ENCODE results near the gene CHCHD4.

CHCHD4 gene

DNA sequence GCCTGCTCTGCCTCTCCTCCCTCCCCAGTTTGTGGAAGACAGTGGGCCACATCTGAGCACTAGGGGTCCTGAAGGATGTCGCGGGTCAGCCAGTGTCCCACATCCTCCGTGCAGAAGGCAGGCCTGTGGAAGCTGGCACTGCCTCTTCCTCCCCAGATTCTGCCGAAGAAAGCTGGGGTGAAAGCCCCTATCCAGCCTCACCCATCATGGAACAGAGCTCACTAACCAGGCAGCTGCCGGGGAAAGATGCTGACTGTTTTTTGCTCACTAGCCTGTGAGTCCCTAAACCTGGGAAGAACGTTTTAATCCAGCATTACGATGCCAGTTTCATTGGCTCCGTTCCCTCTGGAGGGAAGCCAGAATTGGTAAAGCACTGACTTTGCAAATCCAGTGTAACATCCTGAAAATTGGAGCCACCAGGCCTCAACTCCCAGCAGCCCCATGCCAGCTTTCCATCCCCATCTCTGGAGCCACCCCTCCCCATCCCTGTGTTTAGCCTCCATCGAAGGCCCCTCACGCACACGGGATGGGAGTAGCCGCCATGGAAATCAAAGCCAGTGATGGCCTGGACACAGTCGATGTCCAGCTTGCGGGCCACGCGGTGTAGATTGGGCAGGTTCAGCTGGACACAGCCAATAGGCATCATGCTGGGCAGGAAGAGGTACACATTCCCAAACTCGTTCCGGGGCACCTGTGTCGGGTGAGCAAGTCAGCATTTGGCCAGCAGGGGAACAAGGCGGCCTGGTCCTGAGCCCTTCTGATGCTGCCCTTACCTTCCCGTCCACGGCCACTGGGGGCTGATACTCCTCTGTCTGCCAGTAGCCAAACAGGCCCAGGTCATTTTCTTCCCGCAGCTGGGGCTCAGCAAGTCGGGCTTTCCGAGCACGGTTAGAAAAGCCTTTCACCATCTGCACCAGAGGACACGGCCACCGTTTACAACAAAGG lies 23.6 kb upstream of the CHCHD4 start:
- DNase-seq: no peak

DNA sequence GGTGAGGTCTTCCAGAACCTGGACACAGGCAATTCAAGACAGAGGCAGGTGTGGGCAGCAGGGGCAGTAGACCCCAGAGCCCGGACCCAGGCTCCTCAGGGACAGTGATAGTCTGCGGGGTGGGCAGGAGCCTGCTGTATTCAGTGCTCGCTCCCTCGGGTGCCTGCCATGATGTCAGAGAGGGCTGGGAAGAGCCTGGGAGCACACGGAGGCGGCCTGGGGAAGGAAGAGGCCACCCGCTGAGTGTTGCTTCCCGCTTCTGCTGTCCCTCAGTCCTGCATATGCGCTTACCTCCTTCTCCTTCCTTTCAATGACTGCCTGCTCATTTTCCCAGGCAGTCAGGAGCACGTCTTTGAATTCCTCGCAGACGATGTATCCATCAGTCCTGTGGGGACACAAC lies 22.9 kb upstream of the CHCHD4 start:
- no peak for DNase-seq

DNA sequence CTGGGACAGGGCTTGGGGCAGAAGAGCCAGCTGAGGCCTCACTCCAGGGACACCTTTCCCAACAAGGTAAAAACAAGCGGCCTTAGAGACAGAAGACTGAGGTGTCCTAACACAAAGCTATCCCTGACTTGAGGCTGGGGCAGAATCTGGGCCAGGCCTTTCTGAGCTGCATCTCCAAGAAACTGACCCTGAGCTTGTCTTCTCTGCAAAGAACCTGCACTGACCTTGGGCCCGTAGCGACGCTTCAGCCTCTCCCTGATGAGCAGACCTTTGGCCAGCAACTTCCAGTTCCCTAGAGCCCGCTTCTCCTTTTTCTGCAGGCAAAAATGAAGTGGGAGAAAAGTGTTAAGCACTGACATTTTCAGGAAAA lies 22.4 kb upstream of the CHCHD4 start:
- DNase-seq: no peak

DNA sequence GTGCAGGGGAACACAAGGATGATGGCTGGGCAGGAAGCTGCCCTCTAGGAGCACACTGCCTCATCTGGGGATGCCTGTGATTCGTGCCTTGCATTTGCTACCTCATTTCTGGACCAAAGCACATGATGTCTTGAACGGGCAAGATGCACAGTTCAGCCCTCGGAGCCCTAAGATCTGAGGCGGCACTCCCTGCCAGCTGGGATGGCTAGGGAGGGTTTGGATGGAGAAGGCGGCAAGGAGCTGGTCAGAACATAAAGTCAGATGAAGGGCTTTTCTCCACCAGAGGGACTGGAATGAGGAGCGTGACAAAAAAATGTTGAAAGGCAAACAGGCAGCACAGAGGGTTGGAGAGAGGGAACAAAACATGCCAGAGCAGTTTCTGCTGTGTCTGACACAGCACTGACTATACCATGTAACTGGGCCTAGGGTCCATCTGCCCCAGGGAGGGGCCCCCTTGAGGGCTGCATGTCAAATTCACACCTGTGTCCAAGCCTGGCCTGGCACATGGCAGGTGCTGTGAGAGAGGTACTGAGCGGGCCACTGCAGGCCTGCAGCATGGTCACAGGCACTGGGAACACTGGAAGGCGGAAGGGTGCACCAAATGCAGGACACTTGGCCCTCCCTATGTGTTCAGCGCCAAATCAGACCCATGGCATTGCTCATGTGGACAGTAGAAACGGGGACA lies 21.9 kb upstream of the CHCHD4 start:
- no peak for DNase-seq

DNA sequence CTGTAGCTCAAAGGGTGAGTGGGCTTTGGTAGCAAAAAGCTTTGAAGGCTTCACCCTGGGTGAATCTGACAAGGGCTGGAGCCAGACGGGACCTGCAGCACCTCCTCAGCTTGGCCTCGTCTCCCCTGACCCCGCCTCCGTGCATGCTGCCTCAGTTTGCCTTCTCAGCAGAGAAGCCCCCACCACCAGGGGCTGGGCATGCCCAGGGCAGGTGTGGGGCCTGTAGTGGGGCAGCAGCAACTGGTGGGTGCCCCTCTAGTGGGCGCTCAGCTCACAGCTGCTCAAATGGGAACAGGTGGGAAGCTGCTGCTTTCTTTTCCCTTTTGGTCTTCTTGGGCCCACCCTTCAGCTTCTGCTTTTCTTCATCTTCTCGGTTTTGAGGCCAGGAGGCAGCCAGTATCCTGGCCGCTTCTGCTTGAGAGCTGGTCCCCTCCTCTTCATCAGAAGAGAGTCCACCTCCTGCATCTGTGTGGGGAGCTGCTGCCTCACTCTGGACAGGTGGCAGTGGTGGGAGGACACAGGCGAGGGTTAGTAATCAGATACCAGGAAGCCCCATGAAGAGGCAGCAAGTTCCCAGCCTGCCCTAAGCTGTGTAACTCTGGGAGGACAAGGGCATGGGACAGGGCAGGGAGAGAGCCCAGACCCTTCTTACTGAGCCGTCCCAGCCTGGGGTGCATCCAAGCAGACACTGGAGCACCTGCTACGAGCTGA lies 21.2 kb upstream of the CHCHD4 start:
- DNase-seq: no peak

DNA sequence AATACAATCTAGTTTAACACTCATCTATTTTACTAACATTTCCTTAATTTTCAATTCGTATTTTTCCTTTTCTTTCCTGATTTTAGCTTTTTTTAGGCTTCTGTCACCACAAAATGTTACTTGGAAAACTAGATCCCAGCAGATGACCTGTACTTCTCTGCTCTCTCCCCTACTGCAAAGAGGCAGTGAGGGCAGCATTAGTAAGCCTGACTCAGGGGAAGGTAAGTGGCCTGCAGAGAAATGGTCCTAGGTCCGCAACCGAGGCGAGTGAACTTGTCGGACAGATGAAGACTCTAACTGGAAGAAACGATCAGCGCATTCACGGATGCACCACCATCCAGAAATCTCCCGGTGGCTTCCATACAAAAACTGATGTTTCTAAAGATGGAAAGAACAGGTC lies 20.6 kb upstream of the CHCHD4 start:
- DNase-seq: no peak

DNA sequence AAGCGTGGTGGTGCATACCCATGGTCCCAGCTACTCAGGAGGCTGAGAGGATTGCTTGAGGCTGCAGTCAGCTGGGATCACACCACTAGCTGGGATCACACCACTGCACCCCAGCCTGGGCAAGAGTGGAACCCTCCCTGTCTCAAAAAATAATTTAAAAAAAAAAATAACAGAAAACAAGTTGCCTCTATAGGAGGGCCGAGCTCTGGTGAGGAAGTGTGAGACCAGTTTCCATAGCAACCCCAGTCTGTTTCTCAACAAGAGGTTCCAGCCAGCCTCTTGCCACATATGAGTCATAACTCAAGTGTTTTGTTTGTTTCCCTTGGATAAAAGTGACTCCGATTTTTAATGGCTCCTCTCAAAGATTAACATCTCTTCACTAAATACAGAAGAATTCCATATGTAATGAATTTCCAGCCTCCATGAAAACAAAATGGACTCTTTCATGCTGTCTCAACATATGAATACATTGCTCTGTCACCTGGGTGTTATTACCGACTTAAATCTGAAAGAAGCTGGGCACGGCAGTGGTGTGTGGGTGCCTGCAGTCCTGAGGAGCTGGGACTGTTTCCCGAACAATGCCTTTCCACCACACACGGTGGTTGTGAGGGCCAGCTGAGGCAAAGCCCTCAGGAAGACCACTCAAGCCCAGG lies 19.9 kb upstream of the CHCHD4 start:
- peak; percentile 51 for DNase-seq

DNA sequence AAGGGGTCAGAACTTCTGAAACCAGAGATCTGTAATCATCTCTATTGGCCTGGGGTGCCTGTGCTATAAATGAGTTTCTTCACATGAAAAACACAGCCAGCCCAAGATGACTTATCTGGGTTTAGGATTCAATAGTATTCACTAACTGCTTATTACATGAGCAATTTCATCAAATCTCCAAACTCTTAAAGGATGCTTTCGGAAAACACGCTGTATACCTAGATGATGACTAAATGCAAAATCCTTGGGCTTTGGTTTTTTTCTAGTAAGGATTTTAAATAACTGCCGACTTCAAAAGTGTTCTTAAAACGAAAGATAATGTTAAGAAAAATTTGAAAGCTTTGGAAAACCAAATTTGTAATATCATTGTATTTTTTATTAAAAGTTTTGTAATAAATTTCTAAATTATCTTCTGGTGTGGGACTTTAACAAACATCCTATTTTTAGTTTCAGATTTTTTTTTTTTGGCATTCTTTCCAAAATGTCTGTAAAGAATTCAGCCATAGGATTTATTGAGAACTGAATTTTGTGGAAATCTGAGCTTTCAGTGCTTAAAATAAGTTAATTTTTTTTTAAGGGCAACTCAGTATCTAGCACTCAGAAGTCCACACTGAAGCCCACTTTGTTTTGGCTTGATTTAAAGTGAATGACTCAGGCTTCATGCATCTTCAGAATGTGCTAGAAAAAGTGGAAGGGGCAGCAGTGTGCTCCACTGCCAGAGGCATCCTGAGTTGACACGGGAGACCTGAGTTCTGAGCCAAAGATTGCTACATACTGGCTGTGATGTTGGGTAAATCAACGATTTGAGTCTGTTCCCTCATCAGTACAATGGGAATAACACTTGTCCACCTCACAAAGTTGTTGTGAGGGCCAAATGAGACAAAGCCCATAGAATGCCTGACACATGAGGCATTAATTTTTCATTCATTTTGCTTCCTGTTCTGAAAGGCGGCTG lies 18.9 kb upstream of the CHCHD4 start:
- DNase-seq: no peak

DNA sequence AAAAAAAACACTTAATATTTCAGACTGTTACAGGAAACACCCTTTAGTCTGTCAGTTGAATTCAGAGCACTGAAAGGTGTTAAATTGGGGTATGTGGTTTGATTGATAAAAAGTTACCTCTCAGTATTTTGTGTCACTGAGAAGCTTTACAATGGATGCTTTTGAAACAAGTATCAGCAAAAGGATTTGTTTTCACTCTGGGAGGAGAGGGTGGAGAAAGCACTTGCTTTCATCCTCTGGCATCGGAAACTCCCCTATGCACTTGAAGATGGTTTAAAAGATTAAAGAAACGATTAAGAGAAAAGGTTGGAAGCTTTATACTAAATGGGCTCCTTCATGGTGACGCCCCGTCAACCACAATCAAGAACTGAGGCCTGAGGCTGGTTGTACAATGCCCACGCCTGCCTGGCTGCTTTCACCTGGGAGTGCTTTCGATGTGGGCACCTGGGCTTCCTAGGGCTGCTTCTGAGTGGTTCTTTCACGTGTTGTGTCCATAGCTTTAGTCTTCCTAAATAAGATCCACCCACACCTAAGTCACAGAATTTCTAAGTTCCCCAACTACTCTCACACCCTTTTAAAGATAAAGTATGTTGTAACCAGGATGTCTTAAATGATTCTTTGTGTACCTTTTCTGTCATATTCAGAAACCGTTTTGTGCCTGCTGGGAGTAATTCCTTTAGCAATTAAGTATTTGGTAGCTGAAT lies 18.0 kb upstream of the CHCHD4 start:
- no peak for DNase-seq

DNA sequence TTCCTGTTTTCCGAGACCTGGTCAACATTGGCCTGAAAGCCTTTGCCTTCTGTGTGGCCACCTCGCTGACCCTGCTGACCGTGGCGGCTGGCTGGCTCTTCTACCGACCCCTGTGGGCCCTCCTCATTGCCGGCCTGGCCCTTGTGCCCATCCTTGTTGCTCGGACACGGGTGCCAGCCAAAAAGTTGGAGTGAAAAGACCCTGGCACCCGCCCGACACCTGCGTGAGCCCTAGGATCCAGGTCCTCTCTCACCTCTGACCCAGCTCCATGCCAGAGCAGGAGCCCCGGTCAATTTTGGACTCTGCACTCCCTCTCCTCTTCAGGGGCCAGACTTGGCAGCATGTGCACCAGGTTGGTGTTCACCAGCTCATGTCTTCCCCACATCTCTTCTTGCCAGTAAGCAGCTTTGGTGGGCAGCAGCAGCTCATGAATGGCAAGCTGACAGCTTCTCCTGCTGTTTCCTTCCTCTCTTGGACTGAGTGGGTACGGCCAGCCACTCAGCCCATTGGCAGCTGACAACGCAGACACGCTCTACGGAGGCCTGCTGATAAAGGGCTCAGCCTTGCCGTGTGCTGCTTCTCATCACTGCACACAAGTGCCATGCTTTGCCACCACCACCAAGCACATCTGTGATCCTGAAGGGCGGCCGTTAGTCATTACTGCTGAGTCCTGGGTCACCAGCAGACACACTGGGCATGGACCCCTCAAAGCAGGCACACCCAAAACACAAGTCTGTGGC lies 17.1 kb upstream of the CHCHD4 start:
- no peak for DNase-seq

DNA sequence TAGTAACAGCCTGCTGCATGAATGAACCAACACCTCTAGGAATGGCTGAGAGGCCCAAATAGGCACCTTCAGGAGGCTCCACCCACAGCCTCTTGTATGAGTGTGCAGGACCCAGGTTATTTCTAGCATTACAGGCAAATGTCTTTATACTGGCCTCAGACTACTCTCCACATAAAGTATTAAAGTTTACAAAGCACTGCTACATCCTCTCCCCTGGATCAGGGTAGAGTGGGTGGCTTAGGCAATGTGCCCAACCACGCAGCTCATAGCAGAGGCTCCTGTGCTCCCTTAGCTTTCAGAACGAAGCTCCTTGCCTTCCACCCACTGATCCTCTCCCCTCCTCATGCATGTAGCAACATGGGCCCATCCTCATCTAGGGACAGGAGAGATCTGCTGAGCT lies 16.5 kb upstream of the CHCHD4 start:
- DNase-seq: no peak

DNA sequence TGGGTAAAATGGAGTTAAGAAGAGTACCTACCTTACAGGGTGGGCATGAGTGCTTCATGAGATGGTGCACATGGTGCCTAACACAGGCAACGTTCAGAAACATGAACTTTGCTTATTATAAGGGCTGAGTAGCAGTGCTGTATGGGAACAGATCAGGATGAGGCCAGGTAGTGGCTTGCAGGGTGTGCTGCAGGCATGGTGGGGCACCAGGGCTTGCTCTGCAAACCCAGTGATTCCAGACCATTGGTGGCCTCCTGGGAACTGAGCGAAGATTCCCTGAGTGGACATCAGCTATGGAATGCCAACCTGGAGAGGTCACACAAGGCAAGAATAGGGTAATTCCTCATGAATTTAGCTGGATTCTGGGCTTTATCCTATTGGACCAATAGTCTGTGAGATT lies 16.0 kb upstream of the CHCHD4 start:
- no peak for DNase-seq

DNA sequence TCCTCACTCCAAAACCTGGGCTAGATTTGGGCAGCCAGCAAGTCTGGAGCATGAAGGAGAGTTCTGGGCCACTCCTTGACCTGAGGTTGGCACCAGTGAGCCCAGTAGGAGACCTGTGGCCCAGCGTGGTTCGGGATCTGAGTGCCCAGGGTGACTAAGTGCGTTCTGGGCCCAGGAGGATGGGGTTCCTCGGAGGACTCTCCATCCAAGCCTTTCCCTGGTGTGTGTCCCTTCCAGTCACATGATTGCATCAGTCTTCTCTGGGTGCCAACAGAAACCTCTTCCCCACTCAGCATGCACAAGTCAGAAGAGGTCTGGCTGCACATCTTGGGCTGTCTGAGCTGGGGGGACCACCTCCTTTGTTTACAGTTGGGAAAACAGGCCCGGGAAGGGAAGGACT lies 15.1 kb upstream of the CHCHD4 start:
- no peak for DNase-seq

DNA sequence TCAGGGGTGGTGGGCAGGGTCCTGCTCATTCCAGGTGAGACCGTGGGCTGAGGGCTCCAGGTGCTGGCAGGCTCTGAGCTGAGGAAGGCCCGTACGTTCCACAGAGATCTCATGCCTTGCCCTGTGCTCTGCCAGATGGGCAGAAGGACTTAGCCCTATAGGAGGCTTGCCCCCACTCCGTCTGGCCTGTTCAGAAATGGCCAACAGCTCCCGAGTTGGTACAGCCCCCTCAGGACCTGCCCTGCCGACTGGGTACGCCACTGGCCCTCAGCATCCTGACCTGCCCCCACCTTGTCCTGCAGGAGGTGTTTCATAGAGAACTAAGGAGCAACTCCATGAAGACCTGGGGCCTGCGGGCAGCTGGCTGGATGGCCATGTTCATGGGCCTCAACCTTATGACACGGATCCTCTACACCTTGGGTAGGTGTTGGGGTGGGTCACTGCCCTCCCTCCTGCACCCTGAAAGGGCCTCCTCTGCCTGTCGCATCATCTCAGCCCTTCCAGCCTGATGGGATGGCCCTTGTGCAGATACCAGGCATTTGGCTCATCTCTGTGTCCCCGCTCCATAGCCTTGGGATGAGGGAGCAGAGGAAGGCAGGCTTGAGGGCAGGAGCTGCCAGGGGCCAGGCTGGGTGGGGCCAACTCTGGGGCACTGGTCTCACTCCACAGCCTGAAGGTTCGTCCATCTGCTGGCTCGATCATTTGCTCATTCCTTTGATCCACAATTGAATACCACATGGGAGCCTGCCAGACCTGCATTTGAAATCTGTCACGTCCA lies 14.4 kb upstream of the CHCHD4 start:
- no peak for DNase-seq

DNA sequence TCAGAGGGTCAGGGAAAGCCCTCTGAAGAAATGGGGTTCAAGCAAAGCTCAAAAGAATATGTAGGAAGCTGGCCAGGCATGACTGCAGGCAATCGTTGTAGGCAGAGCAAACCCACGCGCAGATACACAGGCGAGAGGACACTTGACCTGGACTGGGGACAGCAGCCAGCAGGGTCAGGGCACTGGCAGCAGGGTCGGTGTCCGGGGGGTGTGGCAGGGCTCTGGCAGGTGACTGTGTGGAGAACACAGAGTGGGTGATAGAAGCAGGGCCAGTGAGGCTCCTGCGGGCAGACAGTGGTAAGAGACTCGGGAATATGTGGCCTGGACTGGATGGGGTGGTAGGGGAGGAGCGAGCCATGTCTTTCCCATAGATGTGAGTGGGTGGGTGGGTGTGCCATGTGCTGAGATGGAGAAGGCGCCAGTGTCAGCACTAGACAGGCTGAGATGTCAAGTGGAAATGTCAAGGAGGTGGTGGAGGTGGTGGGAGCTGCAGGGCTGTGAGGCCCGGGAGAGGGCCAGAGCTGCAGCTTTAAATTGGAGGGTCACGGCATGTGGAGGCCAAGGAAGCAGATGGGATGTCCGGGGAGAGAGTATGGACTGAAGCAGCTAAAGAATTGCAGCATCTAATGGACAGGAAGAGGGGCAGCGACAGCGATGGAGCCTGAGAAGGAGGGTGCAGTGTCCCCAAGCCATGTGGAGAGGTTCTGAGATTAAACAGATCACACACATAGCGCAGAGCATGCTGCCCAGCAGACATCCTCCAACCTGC lies 13.6 kb upstream of the CHCHD4 start:
- no peak for DNase-seq

DNA sequence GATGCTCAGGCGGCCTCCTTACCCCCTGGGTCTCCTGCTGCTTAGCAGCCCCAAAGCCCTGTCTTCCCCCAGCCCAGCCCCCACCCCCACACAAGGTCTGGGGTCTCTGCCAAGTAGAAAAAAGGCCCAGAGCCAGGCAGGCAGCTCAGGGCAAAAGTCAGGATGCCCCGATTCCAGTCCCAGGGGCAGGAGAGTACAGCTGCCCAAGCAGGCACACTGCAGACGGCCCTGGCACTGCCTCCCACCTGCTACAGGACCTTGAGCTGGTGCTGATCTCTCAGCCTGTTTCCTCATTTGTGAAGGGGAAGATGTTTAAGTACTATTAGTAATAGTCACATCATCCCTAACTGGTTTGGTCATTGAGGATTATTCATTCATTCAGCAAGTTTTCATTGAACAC lies 12.8 kb upstream of the CHCHD4 start:
- DNase-seq: no peak

DNA sequence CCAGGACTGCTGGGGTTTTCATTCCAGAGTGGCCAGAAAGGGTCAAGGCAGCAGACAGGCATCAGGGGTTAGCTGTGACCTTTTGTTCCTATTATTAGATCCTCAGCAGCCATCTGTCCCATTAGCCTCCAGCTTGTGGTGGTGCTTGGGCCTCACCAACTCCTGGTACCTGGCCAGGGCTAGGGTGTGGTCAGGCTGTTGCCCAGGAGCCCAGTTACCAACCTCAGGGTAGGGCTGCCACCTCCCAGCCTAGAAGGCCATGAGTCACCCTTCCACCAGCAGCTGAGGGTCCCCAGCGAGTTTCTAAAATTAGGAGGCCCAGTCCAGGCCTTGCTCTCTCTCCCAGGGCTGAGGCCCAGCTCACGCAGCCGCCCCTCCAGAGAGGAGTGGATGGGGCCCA lies 12.3 kb upstream of the CHCHD4 start:
- DNase-seq: no peak

DNA sequence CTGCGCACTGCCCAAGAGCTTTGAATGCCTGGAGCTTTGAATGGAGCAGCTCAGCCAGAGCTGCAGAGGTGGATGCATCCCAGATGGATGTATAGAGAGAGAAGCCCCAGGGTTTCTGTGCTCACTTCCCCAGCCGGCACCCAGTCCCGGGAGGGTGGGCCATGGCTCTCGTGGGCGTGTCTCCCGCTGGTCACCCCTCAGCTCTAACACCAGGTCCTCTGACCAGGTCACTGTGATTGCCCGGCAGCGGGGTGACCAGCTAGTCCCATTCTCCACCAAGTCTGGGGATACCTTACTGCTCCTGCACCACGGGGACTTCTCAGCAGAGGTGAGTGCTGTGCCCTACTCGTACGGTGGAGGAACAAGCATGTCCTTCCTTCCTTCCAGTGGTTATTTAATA lies 10.9 kb upstream of the CHCHD4 start:
- DNase-seq: no peak

DNA sequence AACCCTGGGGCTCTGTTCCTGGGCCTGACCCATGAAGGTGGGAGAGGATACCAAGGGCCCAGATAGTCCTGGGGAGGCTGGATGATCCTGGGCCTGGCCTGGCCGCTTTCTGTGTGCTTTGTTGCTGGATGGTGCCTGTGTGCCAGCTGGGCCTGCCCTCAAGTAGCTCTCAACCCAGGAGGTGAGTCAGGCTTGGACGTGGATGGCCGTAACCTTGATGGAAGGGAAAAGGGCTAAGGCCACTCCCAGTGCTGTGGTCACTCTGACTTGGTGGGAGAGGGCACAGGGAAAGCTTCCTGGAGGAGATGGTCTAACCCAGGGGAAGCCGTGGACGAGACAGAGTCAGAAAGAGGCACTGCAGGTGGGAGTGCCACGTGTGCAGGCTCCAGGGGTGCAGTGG lies 9.6 kb upstream of the CHCHD4 start:
- DNase-seq: no peak
